Keratinocyte (primary cell): ENCODE data around the gene TMEM31.

ENCODE experiments used
- EZH2 ChIP-seq: IDR thresholded peaks from one replicate; pipeline ENCODE4 v1.6.1; 2012; ENCODE audit warnings: inconsistent platforms, mild to moderate bottlenecking, low read length, moderate library complexity
- TF ChIP-seq, protein P1 (sequence below), 3 experiments: IDR thresholded peaks in 1 of 3; conservative IDR thresholded peaks in 1 of 3; optimal IDR thresholded peaks in 1 of 3; 2 replicates in 2 of 3; 3 replicates in 1 of 3; pipeline versions ENCODE3 to v1.5.1; 2011; ENCODE audit warnings: low read length in 3 of 3, mild to moderate bottlenecking in 3 of 3, moderate library complexity in 2 of 3, control low read depth in 1 of 3, inconsistent platforms in 1 of 3; ENCODE audit not compliant: insufficient read depth in 2 of 3; ENCODE audit errors: extremely low read depth in 1 of 3

DNA sequence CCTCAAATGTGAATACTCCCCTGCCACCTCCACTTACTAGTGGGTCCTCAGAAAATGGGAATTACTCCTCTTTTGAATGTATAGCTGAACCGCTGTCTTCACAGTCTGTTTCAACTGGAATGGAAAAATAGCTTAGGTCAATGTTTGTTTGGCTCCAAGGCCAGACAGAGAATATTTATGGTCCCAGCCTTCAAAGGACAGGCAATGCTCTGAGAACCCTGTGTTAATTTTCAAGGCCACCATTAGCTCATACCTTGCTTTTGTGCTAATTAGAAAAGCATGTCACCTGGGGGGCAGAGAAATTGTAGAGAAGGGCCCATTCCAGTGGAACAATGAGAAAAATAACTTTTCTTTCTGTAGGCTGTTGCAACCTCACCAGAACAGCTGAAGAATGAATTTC lies 19.6 kb upstream of the TMEM31 start:
- TF ChIP-seq, protein P1, sequence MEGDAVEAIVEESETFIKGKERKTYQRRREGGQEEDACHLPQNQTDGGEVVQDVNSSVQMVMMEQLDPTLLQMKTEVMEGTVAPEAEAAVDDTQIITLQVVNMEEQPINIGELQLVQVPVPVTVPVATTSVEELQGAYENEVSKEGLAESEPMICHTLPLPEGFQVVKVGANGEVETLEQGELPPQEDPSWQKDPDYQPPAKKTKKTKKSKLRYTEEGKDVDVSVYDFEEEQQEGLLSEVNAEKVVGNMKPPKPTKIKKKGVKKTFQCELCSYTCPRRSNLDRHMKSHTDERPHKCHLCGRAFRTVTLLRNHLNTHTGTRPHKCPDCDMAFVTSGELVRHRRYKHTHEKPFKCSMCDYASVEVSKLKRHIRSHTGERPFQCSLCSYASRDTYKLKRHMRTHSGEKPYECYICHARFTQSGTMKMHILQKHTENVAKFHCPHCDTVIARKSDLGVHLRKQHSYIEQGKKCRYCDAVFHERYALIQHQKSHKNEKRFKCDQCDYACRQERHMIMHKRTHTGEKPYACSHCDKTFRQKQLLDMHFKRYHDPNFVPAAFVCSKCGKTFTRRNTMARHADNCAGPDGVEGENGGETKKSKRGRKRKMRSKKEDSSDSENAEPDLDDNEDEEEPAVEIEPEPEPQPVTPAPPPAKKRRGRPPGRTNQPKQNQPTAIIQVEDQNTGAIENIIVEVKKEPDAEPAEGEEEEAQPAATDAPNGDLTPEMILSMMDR (optimal IDR thresholded peaks at IDR 0.05 in 1 of 3, IDR thresholded peaks at IDR 0.05 in 1 of 3, conservative IDR thresholded peaks at IDR 0.05 in 1 of 3; ENCODE audit: extremely low read depth in 1 of 3, insufficient read depth in 2 of 3, low read length in 3 of 3), result no peak
- TF ChIP-seq EZH2, result no peak
